Stomach (tissue), 4 donors: ENCODE data around the gene STXBP3.

ENCODE experiments used
- POLR2A ChIP-seq, 4 donors: fragments of 450-650 bp; IDR thresholded peaks; one replicate each; pipeline ENCODE4 v1.6.1; 2016; ENCODE audit warnings: antibody characterized with exemption in 4 of 4, control low read depth in 2 of 4, mild to moderate bottlenecking in 1 of 4, moderate library complexity in 1 of 4
- POLR2AphosphoS5 ChIP-seq, 3 donors: sonication (generic); formaldehyde crosslinking; IDR thresholded peaks; one replicate each; pipeline ENCODE4 v1.6.1; 2016; ENCODE audit warnings: antibody characterized with exemption in 3 of 3
- TF ChIP-seq, protein P1 (sequence below), 7 experiments: fragments of 450-650 bp in 4 of 7; fragments of 200-600 bp in 3 of 7; sonication (generic) in 3 of 7; IDR thresholded peaks; one replicate each; pipeline ENCODE4 v1.5.1; 2016 to 2019; ENCODE audit warnings: antibody characterized with exemption in 7 of 7, control low read depth in 2 of 7, mild to moderate bottlenecking in 1 of 7

GRCh38 chr1:108718927-108719655 is 27.4 kb upstream of the STXBP3 start:
- TF ChIP-seq, protein P1, sequence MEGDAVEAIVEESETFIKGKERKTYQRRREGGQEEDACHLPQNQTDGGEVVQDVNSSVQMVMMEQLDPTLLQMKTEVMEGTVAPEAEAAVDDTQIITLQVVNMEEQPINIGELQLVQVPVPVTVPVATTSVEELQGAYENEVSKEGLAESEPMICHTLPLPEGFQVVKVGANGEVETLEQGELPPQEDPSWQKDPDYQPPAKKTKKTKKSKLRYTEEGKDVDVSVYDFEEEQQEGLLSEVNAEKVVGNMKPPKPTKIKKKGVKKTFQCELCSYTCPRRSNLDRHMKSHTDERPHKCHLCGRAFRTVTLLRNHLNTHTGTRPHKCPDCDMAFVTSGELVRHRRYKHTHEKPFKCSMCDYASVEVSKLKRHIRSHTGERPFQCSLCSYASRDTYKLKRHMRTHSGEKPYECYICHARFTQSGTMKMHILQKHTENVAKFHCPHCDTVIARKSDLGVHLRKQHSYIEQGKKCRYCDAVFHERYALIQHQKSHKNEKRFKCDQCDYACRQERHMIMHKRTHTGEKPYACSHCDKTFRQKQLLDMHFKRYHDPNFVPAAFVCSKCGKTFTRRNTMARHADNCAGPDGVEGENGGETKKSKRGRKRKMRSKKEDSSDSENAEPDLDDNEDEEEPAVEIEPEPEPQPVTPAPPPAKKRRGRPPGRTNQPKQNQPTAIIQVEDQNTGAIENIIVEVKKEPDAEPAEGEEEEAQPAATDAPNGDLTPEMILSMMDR (IDR thresholded peaks at IDR 0.05) = no peak
- TF ChIP-seq POLR2A (IDR thresholded peaks at IDR 0.05) (no peak), POLR2AphosphoS5 (IDR thresholded peaks at IDR 0.05) (no peak)
